ENCODE data around the gene MCUB.
"Not testable (repeated sequence)": the region's sequence is repeated elsewhere in the genome, so short reads cannot be mapped to it uniquely, and the experiment has no call there.

MCUB gene

GRCh38 chr4:109631532-109632108 is 71.6 kb downstream of the MCUB start:
- DNase-seq, result peak; percentile 72

GRCh38 chr4:109640644-109641043 is 80.6 kb downstream of the MCUB start:
- DNase-seq, result no peak

GRCh38 chr4:109645874-109646710 is 86.0 kb downstream of the MCUB start:
- no peak for DNase-seq

- DNase-seq, result no peak
These were observed 88.4 kb downstream of the MCUB start for GRCh38 chr4:109648266-109648996.

GRCh38 chr4:109648997-109649575 is 89.0 kb downstream of the MCUB start:
- DNase-seq, result no peak

GRCh38 chr4:109649872-109650271 is 89.8 kb downstream of the MCUB start:
- no peak for DNase-seq

- DNase-seq, result no peak
These were observed 95.3 kb downstream of the MCUB start for GRCh38 chr4:109655396-109655795.

- no peak for DNase-seq
These were observed 97.9 kb downstream of the MCUB start for GRCh38 chr4:109657854-109658418.

- peak; percentile 3 for DNase-seq
These were observed 98.9 kb downstream of the MCUB start for GRCh38 chr4:109658871-109659410.

GRCh38 chr4:109662116-109662515 is 102.1 kb downstream of the MCUB start:
- no peak for DNase-seq

GRCh38 chr4:109662771-109663170 is 102.7 kb downstream of the MCUB start:
- DNase-seq, result no peak

- no peak for DNase-seq
These were observed 105.9 kb downstream of the MCUB start for GRCh38 chr4:109665783-109666485.

GRCh38 chr4:109671350-109671749 is 111.3 kb downstream of the MCUB start:
- DNase-seq, result no peak

GRCh38 chr4:109672169-109672930 is 112.3 kb downstream of the MCUB start:
- no peak for DNase-seq

GRCh38 chr4:109673303-109673702 is 113.3 kb downstream of the MCUB start:
- DNase-seq, result no peak

GRCh38 chr4:109675181-109675580 is 115.1 kb downstream of the MCUB start:
- DNase-seq, result no peak

GRCh38 chr4:109675843-109676242 is 115.8 kb downstream of the MCUB start:
- DNase-seq, result no peak

GRCh38 chr4:109676886-109677285 is 116.8 kb downstream of the MCUB start:
- no peak for DNase-seq

GRCh38 chr4:109678472-109678871 is 118.4 kb downstream of the MCUB start:
- not testable (repeated sequence) for DNase-seq

GRCh38 chr4:109678925-109679324 is 118.9 kb downstream of the MCUB start:
- not testable (repeated sequence) for DNase-seq

GRCh38 chr4:109682875-109683274 is 122.8 kb downstream of the MCUB start:
- no peak for DNase-seq
